HepG2 (cell line): ENCODE measurements around the gene CBL. TPM values are rescaled to one million over a fixed set of nuclear protein-coding genes. Genes with fewer than 3 reads are reported as not detected.

ENCODE experiments used
- ATAC-seq: fragments of 200-7000 bp; cut with Tn5 transposase; 3 replicates; pipeline ENCODE4 v1.9.1; 2020; ENCODE audit warnings: mild to moderate bottlenecking, moderate library complexity
- BruUV-seq: library from RNA; stranded (reverse); fragments of 400-500 nt; replicated peaks from 2 replicates; lab custom pipeline; 2021; lab: Mats Ljungman, UMichigan
- CTCF ChIA-PET: fragments of 300-600 bp; formaldehyde crosslinking; extraction: SDS; loops from one replicate; lab custom pipeline; 2021; ENCODE audit warnings: low total read pairs, inconsistent platforms, low intra/inter-chr PET ratio; lab: Yijun Ruan, JAX
- POLR2A ChIA-PET: fragments of 350-600 bp; sonication (Branson Sonifier 250); formaldehyde crosslinking; loops from one replicate; lab custom pipeline; 2020; ENCODE audit warnings: antibody characterized with exemption, inconsistent platforms; lab: Yijun Ruan, JAX
- DNase-seq: peaks from one replicate; pipeline ENCODE4 v3.0.0-alpha.2; 2015; ENCODE audit warnings: low spot score
- FAIRE-seq: peaks from 3 replicates; lab custom pipeline; 2011; peaks lifted over from hg19 to GRCh38; lab: Jason Lieb, UNC
- H2AFZ ChIP-seq: one replicate; pipeline ENCODE4 v1.6.1; 2011; ENCODE audit warnings: low read length, inconsistent platforms
- H3K27ac ChIP-seq: fragments of 300-600 bp; 3 replicates; pipeline ENCODE4 v1.8.0; 2011; ENCODE audit warnings: mixed run types, mild to moderate bottlenecking, mixed read lengths, low read length, inconsistent platforms; ENCODE audit not compliant: insufficient read depth; ENCODE audit errors: extremely low read length
- H3K27me3 ChIP-seq, 2 experiments: fragments of 200-600 bp in 1 of 2; 2 replicates in 1 of 2; 3 replicates in 1 of 2; pipeline versions ENCODE4 v1.6.0 to v1.8.0; 2011; ENCODE audit warnings: low read length in 2 of 2, mild to moderate bottlenecking in 2 of 2, moderate library complexity in 2 of 2, inconsistent platforms in 1 of 2; ENCODE audit not compliant: insufficient read depth in 2 of 2, control insufficient read depth in 1 of 2
- H3K36me3 ChIP-seq, 2 experiments: fragments of 200-600 bp in 1 of 2; replicated peaks in 1 of 2; 2 replicates in 1 of 2; 3 replicates in 1 of 2; pipeline versions ENCODE4 v1.5.1 to v1.8.0; 2011; ENCODE audit warnings: low read length in 2 of 2, inconsistent platforms in 1 of 2; ENCODE audit not compliant: insufficient read depth in 2 of 2, control insufficient read depth in 1 of 2
- H3K4me1 ChIP-seq: 2 replicates; pipeline ENCODE4 v1.5.1; 2012; ENCODE audit warnings: low read length, inconsistent platforms; ENCODE audit not compliant: insufficient read depth
- H3K4me2 ChIP-seq: 2 replicates; pipeline ENCODE4 v1.6.0; 2011; ENCODE audit warnings: low read depth, low read length, inconsistent platforms
- H3K4me3 ChIP-seq, 3 experiments: fragments of 200-600 bp in 1 of 3; sonication (generic), shearing (Covaris generic) in 1 of 3; replicated peaks in 1 of 3; 2 replicates each; pipeline ENCODE4 v1.5.1; 2011 to 2016; ENCODE audit warnings: low read length in 3 of 3, inconsistent platforms in 2 of 3, low read depth in 2 of 3, mild to moderate bottlenecking in 2 of 3, control low read depth in 1 of 3, mixed read lengths in 1 of 3; ENCODE audit not compliant: insufficient read depth in 1 of 3
- H3K79me2 ChIP-seq: one replicate; pipeline ENCODE4 v1.6.1; 2011; ENCODE audit warnings: low read length, inconsistent platforms; ENCODE audit not compliant: insufficient read depth
- H3K9ac ChIP-seq: 2 replicates; pipeline ENCODE4 v1.6.0; 2011; ENCODE audit warnings: mild to moderate bottlenecking, low read depth, low read length, inconsistent platforms; ENCODE audit not compliant: insufficient read depth
- H3K9me3 ChIP-seq: 2 replicates; pipeline ENCODE4 v1.5.1; 2012; ENCODE audit warnings: mild to moderate bottlenecking, low read length
- H4K20me1 ChIP-seq: 2 replicates; pipeline ENCODE4 v1.6.0; 2011; ENCODE audit warnings: inconsistent platforms, mild to moderate bottlenecking, low read length, moderate library complexity; ENCODE audit not compliant: insufficient read depth
- CENPT ChIP-seq: sonication (generic); formaldehyde crosslinking; IDR thresholded peaks from 2 replicates; pipeline ENCODE4 v1.8.0; 2022; ENCODE audit warnings: low read depth, mild to moderate bottlenecking, moderate library complexity, missing genetic modification reagents
- ELF3 ChIP-seq: IDR thresholded peaks from 2 replicates; pipeline ENCODE4 v1.6.1; 2016; ENCODE audit warnings: missing genetic modification reagents, missing compliant biosample characterization
- HNRNPL ChIP-seq: fragments of 200-400 bp; formaldehyde crosslinking; IDR thresholded peaks from 2 replicates; pipeline ENCODE4 v1.6.1; 2017; ENCODE audit warnings: mild to moderate bottlenecking, low read depth, low read length
- ISX ChIP-seq: sonication (generic); formaldehyde crosslinking; conservative IDR thresholded peaks from 2 replicates; pipeline ENCODE4 v1.5.0; 2020; ENCODE audit warnings: missing genetic modification reagents
- JDP2 ChIP-seq: sonication (generic); formaldehyde crosslinking; IDR thresholded peaks from 2 replicates; pipeline ENCODE4 v1.8.1; 2022; ENCODE audit warnings: missing genetic modification reagents, borderline replicate concordance
- RFX3 ChIP-seq: IDR thresholded peaks from 2 replicates; pipeline ENCODE4 v1.6.1; 2016; ENCODE audit warnings: missing biosample characterization, missing genetic modification reagents
- ZNF234 ChIP-seq: sonication (generic); formaldehyde crosslinking; conservative IDR thresholded peaks from 2 replicates; pipeline ENCODE4 v1.5.1; 2020; ENCODE audit warnings: mild to moderate bottlenecking, missing genetic modification reagents
- WGBS: methylation state at CpG from one replicate; pipeline ENCODE4 v1.1.6; 2017; ENCODE audit warnings: low lambda C conversion rate; 5-methylcytosine and 5-hydroxymethylcytosine counted together
- in situ Hi-C: cut with HindIII; loops from 2 replicates; pipeline ENCODE4 v1.10.0; 2017; ENCODE audit warnings: low pct_unique_long_range_greater_than_20kb; ENCODE audit not compliant: extremely low pct_ligation_motif_present
- intact Hi-C: fragments of 100-400 bp; cut with micrococcal nuclease; formaldehyde crosslinking; loops from one replicate; pipeline ENCODE4 v1.10.0; 2022; ENCODE audit not compliant: unreplicated experiment
- polyA plus RNA-seq, 8 experiments: library from polyadenylated mRNA; depleted of rRNA in 3 of 8; stranded (reverse) in 7 of 8; unstranded in 1 of 8; fragments of >200 nt; fragmentation: Illumina TruSeq in 4 of 8; extraction: Trizol in 4 of 8; gene quantifications; 2 replicates each; pipeline versions ENCODE4 v1.2.1 to v1.2.3, GENCODE V29; 2011 to 2016; ENCODE audit warnings: low read depth in 4 of 8, missing spikeins in 1 of 8, mixed read lengths in 1 of 8; ENCODE audit not compliant: insufficient read depth in 1 of 8
- total RNA-seq, 5 experiments: library from RNA; depleted of rRNA; stranded (reverse); fragments of >200 nt; fragmentation: Illumina TruSeq; extraction: Trizol; gene quantifications; 2 replicates each; pipeline ENCODE4 v1.2.3, GENCODE V29; 2016; ENCODE audit warnings: low read depth in 1 of 5

Gene CBL
- total and polyA plus RNA-seq, 2 of the 13 experiments (the other 11 are each of a cell fraction or from before 2014, with no cell fraction given), result 6.6 to 7.4 TPM

DNA sequence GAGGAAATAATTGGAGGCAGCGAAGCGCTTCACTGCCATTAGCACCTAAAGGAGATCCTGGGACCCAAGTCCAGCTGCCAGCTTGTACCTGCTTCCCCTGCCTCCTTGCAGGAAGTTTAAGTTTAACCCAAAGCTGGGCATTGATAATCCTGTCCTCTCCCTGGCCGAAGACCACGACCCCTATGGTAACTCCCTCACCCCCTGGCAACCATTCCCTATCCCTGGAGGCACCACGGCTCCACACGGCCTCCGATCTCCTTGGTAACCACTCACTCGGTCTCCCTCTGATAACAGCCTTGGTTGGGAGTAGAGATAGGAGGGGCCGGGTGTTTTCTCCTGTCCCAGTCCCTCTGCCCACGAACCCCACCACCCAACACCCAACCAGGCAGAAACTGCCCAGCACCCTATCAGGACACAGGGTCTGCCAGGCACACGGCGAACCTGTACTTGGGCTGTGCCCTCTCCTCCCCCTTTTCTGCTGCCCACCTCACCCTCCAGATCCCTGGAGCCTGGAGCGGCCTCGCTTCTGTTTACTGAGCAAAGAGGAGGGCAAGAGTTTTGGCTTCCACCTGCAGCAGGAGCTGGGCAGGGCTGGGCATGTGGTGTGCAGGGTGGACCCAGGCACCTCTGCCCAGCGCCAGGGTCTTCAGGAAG, 20.0 kb upstream of the CBL start:
- no TSS peak for BruUV-seq
- DNase-seq (no peak), FAIRE-seq (no peak), ATAC-seq (peak; percentile 19)
- Histone ChIP-seq H3K27ac (no peak overlapping the region), H3K9me3 (no peaks in the 10 kb centered on the region), H3K79me2 (no peaks in the 10 kb centered on the region), H2AFZ (no peak overlapping the region), H3K4me3 (peak overlapping the region in 1 of 3 experiments; percentile 16; a peak in 1 of 6 replicates), H3K4me2 (peak overlapping the region; percentile 64), H3K4me1 (peaks cover 21% of the 10 kb centered on the region), H3K36me3 (no peaks in the 10 kb centered on the region), H4K20me1 (no peaks in the 10 kb centered on the region), H3K27me3 (peaks cover 0 to 9% of the 10 kb centered on the region in 2 experiments; a peak in 4 of 5 replicates), H3K9ac (no peak overlapping the region)
- ChIA-PET POLR2A (interaction anchor here (1.0 to 3.8 kb wide), 3 partner anchors 17 to 77 kb away, joined by 3 to 31 read pairs (median 5); partner anchors contain the start of genes HINFP and NLRX1), CTCF (no interaction called here)
- in situ Hi-C loops (no loop called here), intact Hi-C loops (no loop called here)
- WGBS, result 14% methylated on average over 15 of the region's 15 CpGs
- TF ChIP-seq HNRNPL (peak; percentile 76; the same call in 1 of the 2 replicates), CENPT (CRISPR knock-in tag) (no peak), ELF3 (CRISPR knock-in tag) (no peak), ISX (no peak), JDP2 (CRISPR knock-in tag) (no peak)

DNA sequence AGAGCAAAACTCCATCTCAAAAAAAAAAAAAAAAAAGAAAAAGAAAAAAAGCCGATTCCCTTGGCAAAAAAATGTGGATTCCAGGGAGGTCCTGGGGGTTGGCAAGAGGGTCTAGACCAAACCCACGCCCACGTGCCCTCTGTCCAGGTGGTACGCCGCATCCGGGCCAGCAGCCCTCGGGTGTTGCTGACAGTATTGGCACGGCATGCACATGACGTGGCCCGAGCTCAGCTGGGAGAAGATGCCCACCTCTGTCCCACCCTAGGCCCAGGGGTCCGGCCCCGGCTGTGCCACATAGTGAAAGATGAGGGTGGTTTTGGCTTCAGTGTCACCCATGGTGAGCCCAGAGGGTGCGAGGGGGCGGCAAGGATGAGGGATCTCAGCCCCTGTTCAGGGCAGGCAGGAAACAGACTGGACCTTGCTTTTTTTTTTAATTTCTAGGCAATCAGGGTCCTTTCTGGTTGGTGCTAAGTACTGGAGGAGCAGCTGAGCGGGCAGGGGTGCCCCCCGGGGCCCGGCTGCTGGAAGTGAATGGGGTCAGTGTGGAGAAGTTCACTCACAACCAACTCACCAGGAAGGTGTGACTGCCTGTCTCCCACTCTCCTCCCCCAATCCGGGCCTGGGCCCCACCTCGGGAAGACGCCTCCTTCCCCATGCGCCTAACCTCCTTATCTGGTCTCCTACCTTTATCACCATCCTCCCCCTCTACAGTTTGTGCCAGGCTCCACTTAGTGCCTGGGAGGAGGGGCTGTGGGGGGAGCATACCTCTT, 18.8 kb upstream of the CBL start:
- Histone ChIP-seq H3K4me2 (no peak overlapping the region), H3K9me3 (no peaks in the 10 kb centered on the region), H3K9ac (no peak overlapping the region), H3K27me3 (peaks cover 0 to 9% of the 10 kb centered on the region in 2 experiments; a peak in 4 of 5 replicates), H3K4me1 (peaks cover 33% of the 10 kb centered on the region), H4K20me1 (no peaks in the 10 kb centered on the region), H2AFZ (no peak overlapping the region), H3K36me3 (no peaks in the 10 kb centered on the region), H3K27ac (no peak overlapping the region), H3K79me2 (no peaks in the 10 kb centered on the region), H3K4me3 (no peak overlapping the region)
- CTCF ChIA-PET, result no interaction called here
- DNase-seq (no peak), FAIRE-seq (no peak), ATAC-seq (no peak)
- in situ Hi-C loops (no loop called here), intact Hi-C loops (no loop called here)
- POLR2A ChIA-PET, result interaction anchor here (3.8 kb wide), 1 partner anchor 19 kb away, joined by 31 read pairs; the partner anchor contains the start of gene NLRX1
- BruUV-seq, result no TSS peak
- WGBS, result 65% methylated on average over 20 of the region's 21 CpGs
- no peak for TF ChIP-seq RFX3 (CRISPR knock-in tag)
- no peak for TF ChIP-seq ZNF234
